Measurements from ENCODE around the gene HRK.

Gene HRK

GRCh38 chr12:116874324-116874995, 6.8 kb downstream of the HRK start:
- in situ Hi-C loops (cut with MboI; ENCODE audit: low sequenced_read_pairs), result no loop called here

- in situ Hi-C loops (cut with MboI; ENCODE audit: low sequenced_read_pairs), result no loop called here
Observed at GRCh38 chr12:116870306-116870705, 10.9 kb downstream of the HRK start.

GRCh38 chr12:116867523-116867922, 13.7 kb downstream of the HRK start:
- in situ Hi-C loops (cut with MboI; ENCODE audit: low sequenced_read_pairs), result no loop called here

GRCh38 chr12:116864371-116865160, 16.7 kb downstream of the HRK start:
- in situ Hi-C loops (cut with MboI; ENCODE audit: low sequenced_read_pairs), result no loop called here

- in situ Hi-C loops (cut with MboI; ENCODE audit: low sequenced_read_pairs), result no loop called here
Observed at GRCh38 chr12:116863275-116863767, 17.9 kb downstream of the HRK start.

GRCh38 chr12:116862167-116862566, 19.1 kb downstream of the HRK start:
- in situ Hi-C loops (cut with MboI; ENCODE audit: low sequenced_read_pairs), result no loop called here

- in situ Hi-C loops (cut with MboI; ENCODE audit: low sequenced_read_pairs), result no loop called here
Observed at GRCh38 chr12:116861320-116861719, 19.9 kb downstream of the HRK start.

GRCh38 chr12:116860263-116860662, 21.0 kb downstream of the HRK start:
- in situ Hi-C loops (cut with MboI; ENCODE audit: low sequenced_read_pairs), result no loop called here

- in situ Hi-C loops (cut with MboI; ENCODE audit: low sequenced_read_pairs), result no loop called here
Observed at GRCh38 chr12:116859079-116859478, 22.2 kb downstream of the HRK start.

- in situ Hi-C loops (cut with MboI; ENCODE audit: low sequenced_read_pairs), result no loop called here
Observed at GRCh38 chr12:116856729-116857128, 24.5 kb downstream of the HRK start.

GRCh38 chr12:116855744-116856470, 25.3 kb downstream of the HRK start:
- in situ Hi-C loops (cut with MboI; ENCODE audit: low sequenced_read_pairs), result no loop called here

- in situ Hi-C loops (cut with MboI; ENCODE audit: low sequenced_read_pairs), result no loop called here
Observed at GRCh38 chr12:116853507-116853906, 27.7 kb downstream of the HRK start.

- in situ Hi-C loops (cut with MboI; ENCODE audit: low sequenced_read_pairs), result no loop called here
Observed at GRCh38 chr12:116852303-116852702, 28.9 kb downstream of the HRK start.

GRCh38 chr12:116849216-116849615, 32.0 kb downstream of the HRK start:
- in situ Hi-C loops (cut with MboI; ENCODE audit: low sequenced_read_pairs), result no loop called here

- in situ Hi-C loops (cut with MboI; ENCODE audit: low sequenced_read_pairs), result no loop called here
Observed at GRCh38 chr12:116843085-116843484, 38.2 kb downstream of the HRK start.

- in situ Hi-C loops (cut with MboI; ENCODE audit: low sequenced_read_pairs), result no loop called here
Observed at GRCh38 chr12:116839287-116839830, 41.9 kb downstream of the HRK start.

GRCh38 chr12:116838365-116838764, 42.9 kb downstream of the HRK start:
- in situ Hi-C loops (cut with MboI; ENCODE audit: low sequenced_read_pairs), result no loop called here

- in situ Hi-C loops (cut with MboI; ENCODE audit: low sequenced_read_pairs), result no loop called here
Observed at GRCh38 chr12:116837097-116837496, 44.1 kb downstream of the HRK start.

GRCh38 chr12:116835484-116835883, 45.8 kb downstream of the HRK start:
- in situ Hi-C loops (cut with MboI; ENCODE audit: low sequenced_read_pairs), result no loop called here

GRCh38 chr12:116833474-116833873, 47.8 kb downstream of the HRK start:
- in situ Hi-C loops (cut with MboI; ENCODE audit: low sequenced_read_pairs), result no loop called here

GRCh38 chr12:116832353-116832752, 48.9 kb downstream of the HRK start:
- in situ Hi-C loops (cut with MboI; ENCODE audit: low sequenced_read_pairs), result no loop called here
